Smooth muscle cell (in vitro differentiated cells): ENCODE results near the gene DLX4. TPM values are rescaled to one million over a fixed set of nuclear protein-coding genes. Genes with fewer than 3 reads are reported as not detected.

Source experiments
- DNase-seq: peaks from one replicate; lab custom pipeline; 2025; ENCODE audit not compliant: unreplicated experiment; lab: John Stamatoyannopoulos, UW
- H2AFZ ChIP-seq: fragments of 200-600 bp; sonication (generic); 2 replicates; pipeline ENCODE4 v1.6.0; 2016; ENCODE audit warnings: antibody characterized with exemption, low read depth, mild to moderate bottlenecking
- H3F3A ChIP-seq: fragments of 200-600 bp; sonication (generic); 2 replicates; pipeline ENCODE4 v1.6.0; 2017; ENCODE audit warnings: antibody characterized with exemption, low read depth
- H3K27ac ChIP-seq: fragments of 200-600 bp; sonication (generic); 2 replicates; pipeline ENCODE4 v1.5.1; 2016; ENCODE audit warnings: low read depth, mild to moderate bottlenecking
- H3K27me3 ChIP-seq: fragments of 200-600 bp; sonication (generic); 2 replicates; pipeline ENCODE4 v1.6.1; 2016; ENCODE audit warnings: low read depth, mild to moderate bottlenecking
- H3K36me3 ChIP-seq: fragments of 200-600 bp; sonication (generic); 2 replicates; pipeline ENCODE4 v1.5.1; 2016; ENCODE audit warnings: low read depth
- H3K4me1 ChIP-seq: fragments of 200-600 bp; sonication (generic); 2 replicates; pipeline ENCODE4 v1.5.1; 2016; ENCODE audit warnings: low read depth
- H3K4me2 ChIP-seq: fragments of 200-600 bp; sonication (generic); 2 replicates; pipeline ENCODE4 v1.6.0; 2016; ENCODE audit warnings: mild to moderate bottlenecking
- H3K4me3 ChIP-seq: fragments of 200-600 bp; sonication (generic); 2 replicates; pipeline ENCODE4 v1.5.1; 2016; ENCODE audit warnings: mild to moderate bottlenecking
- H3K79me2 ChIP-seq: fragments of 200-600 bp; sonication (generic); 2 replicates; pipeline ENCODE4 v1.6.0; 2016; ENCODE audit warnings: low read depth, mild to moderate bottlenecking
- H3K9ac ChIP-seq: fragments of 200-600 bp; sonication (generic); 2 replicates; pipeline ENCODE4 v1.6.0; 2016; ENCODE audit warnings: low read depth
- H3K9me3 ChIP-seq: fragments of 200-600 bp; sonication (generic); replicated peaks from 2 replicates; pipeline ENCODE4 v1.5.1; 2016; ENCODE audit warnings: low read depth
- H4K20me1 ChIP-seq: fragments of 200-600 bp; sonication (generic); 2 replicates; pipeline ENCODE4 v1.6.0; 2016; ENCODE audit warnings: low read depth
- WGBS: methylation state at CpG from one replicate; pipeline ENCODE4 v1.1.7; 2016; ENCODE audit warnings: low lambda C conversion rate; 5-methylcytosine and 5-hydroxymethylcytosine counted together
- polyA plus RNA-seq: library from polyadenylated mRNA; unstranded; fragments of >200 nt; fragmentation: Nextera tagmentation; extraction: Ambion mirVana; gene quantifications from 2 replicates; pipeline ENCODE4 v1.2.1, GENCODE V29; 2016
- total RNA-seq: library from RNA; depleted of rRNA; stranded (reverse); fragments of >200 nt; gene quantifications from 2 replicates; pipeline ENCODE4 v1.2.3, GENCODE V29; 2014
- TF ChIP-seq, protein P1 (sequence below): fragments of 200-600 bp; sonication (generic); IDR thresholded peaks from 2 replicates; pipeline ENCODE4 v1.5.1; 2017; ENCODE audit warnings: borderline replicate concordance, mild to moderate bottlenecking, antibody characterized with exemption; ENCODE audit not compliant: insufficient read depth, poor library complexity, severe bottlenecking

Gene DLX4
- total and polyA plus RNA-seq, 2 experiments from 2014 or later = 0.19 TPM; not detected in 1

DNA sequence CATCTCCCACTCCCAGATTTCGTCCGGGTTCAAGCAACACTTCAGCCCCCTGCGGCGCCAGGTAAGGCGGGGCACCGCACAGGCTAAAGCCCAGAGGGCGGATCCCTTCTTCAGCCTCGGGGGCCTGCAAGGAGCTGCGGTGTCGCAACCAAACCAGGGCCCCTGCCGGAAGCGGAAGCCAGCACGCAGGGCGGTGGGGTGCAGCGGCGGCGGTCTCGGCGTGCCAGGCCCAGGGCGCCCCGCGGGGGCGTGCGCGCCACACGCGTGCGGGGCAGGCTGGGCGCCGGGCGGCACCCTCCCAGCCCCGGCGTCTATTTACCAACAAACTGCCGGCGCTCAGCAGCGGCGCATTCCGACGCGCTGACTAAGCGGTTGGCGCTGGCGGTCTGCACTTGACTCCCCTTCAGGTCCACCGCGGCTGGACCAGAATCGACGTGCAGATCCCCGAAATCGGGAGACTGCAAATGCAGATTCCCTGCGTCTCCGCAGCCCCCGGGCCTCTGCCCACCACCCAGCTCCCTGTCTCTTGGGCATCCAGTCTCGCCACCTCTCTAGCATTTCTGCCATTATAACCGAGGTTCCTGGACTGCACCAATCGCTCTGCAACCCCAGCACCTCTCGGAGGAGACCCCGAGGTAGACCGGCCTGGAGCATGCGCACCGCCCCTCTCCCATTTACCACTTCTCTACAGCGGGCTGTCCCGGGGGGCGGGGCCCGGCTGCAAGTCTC lies 421 bp upstream of the DLX4 start:
- Histone ChIP-seq H3K27me3 (peaks cover 99% of the 10 kb centered on the region), H2AFZ (no peak overlapping the region), H3K79me2 (no peaks in the 10 kb centered on the region), H3F3A (no peaks in the 10 kb centered on the region), H3K9me3 (no peaks in the 10 kb centered on the region), H3K9ac (peak overlapping the region; percentile 55), H4K20me1 (no peaks in the 10 kb centered on the region), H3K4me1 (peaks cover 43% of the 10 kb centered on the region), H3K4me3 (peak overlapping the region; percentile 49), H3K36me3 (no peaks in the 10 kb centered on the region), H3K4me2 (peak overlapping the region; percentile 87), H3K27ac (no peak overlapping the region)
- peak; percentile 21 for DNase-seq
- TF ChIP-seq, protein P1, sequence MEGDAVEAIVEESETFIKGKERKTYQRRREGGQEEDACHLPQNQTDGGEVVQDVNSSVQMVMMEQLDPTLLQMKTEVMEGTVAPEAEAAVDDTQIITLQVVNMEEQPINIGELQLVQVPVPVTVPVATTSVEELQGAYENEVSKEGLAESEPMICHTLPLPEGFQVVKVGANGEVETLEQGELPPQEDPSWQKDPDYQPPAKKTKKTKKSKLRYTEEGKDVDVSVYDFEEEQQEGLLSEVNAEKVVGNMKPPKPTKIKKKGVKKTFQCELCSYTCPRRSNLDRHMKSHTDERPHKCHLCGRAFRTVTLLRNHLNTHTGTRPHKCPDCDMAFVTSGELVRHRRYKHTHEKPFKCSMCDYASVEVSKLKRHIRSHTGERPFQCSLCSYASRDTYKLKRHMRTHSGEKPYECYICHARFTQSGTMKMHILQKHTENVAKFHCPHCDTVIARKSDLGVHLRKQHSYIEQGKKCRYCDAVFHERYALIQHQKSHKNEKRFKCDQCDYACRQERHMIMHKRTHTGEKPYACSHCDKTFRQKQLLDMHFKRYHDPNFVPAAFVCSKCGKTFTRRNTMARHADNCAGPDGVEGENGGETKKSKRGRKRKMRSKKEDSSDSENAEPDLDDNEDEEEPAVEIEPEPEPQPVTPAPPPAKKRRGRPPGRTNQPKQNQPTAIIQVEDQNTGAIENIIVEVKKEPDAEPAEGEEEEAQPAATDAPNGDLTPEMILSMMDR = no peak
- WGBS = under 1% methylated on average over 54 of the region's 64 CpGs

DNA sequence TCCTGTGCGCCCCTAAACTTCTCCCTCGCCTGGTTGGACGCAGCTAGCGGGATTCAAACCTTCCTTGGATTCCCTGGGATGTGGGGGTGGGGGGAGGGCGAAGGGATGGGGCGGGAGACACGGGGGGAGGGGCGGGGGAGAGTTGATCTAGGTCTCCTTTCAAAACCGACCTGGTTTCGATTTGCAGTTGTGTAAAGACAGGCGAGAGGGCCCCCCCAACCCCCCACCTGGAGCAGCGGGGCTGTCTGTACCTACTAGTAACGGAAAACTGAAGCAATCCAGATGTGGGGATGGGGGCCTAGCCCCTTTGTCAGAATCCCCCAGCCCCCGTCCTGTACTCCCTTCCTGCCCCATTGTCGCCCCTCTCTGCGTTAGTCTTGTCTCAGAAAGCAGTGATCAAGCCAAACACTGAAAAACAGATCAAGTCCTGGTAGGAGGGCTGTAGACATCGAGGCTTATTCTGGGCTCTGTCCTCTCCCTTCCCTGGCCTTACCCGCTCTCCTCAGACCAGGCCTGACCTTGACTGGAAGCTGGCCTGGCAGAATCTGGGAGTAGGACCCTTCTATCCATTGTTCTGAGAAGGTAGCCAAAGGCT lies 902 bp downstream of the DLX4 start:
- Histone ChIP-seq H4K20me1 (no peaks in the 10 kb centered on the region), H3K27ac (no peak overlapping the region), H3K79me2 (no peaks in the 10 kb centered on the region), H3K27me3 (peaks cover 99% of the 10 kb centered on the region), H3K4me1 (peaks cover 30% of the 10 kb centered on the region), H3K9ac (no peak overlapping the region), H3K4me3 (no peak overlapping the region), H3K4me2 (no peak overlapping the region), H2AFZ (no peak overlapping the region), H3K9me3 (no peaks in the 10 kb centered on the region), H3F3A (no peaks in the 10 kb centered on the region), H3K36me3 (no peaks in the 10 kb centered on the region)
- TF ChIP-seq, protein P1 = no peak
- 11% methylated on average over 15 of the region's 18 CpGs for WGBS
- DNase-seq = no peak

DNA sequence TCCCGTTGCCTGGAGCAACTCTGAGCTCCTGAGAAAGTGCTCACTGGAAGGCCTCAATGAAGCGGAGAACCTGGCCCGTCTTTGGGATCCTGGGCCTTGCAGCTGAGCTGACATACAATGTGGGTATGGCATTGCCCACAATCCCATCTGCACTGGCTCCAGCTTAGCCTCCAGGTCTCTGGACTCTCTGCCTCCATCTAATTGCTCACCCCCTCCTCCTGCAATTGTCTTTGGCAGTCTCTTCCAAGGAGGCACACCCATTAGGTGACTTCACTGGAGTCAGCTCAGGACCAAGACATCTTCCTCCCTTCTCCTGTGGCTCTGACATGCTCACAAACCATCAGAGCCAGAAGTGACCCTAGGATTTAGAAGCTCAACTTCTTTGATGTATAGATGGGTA lies 1.5 kb downstream of the DLX4 start:
- Histone ChIP-seq H3K4me2 (no peak overlapping the region), H3K9me3 (no peaks in the 10 kb centered on the region), H3K9ac (no peak overlapping the region), H3K27ac (no peak overlapping the region), H3K4me3 (no peak overlapping the region), H3F3A (no peaks in the 10 kb centered on the region), H2AFZ (no peak overlapping the region), H3K79me2 (no peaks in the 10 kb centered on the region), H3K4me1 (peaks cover 24% of the 10 kb centered on the region), H3K36me3 (no peaks in the 10 kb centered on the region), H3K27me3 (peaks cover 98% of the 10 kb centered on the region), H4K20me1 (no peaks in the 10 kb centered on the region)
- WGBS = 68% methylated on average over 3 of the region's 3 CpGs
- TF ChIP-seq, protein P1 = no peak
- DNase-seq = no peak
